Smooth muscle cell (in vitro differentiated cells): Measurements from ENCODE around the gene NDUFAF3. TPM values are rescaled to one million over a fixed set of nuclear protein-coding genes. Genes with fewer than 3 reads are reported as not detected.

Experiments used
- DNase-seq: peaks from one replicate; lab custom pipeline; 2025; ENCODE audit not compliant: unreplicated experiment; lab: John Stamatoyannopoulos, UW
- H2AFZ ChIP-seq: fragments of 200-600 bp; sonication (generic); 2 replicates; pipeline ENCODE4 v1.6.0; 2016; ENCODE audit warnings: antibody characterized with exemption, low read depth, mild to moderate bottlenecking
- H3F3A ChIP-seq: fragments of 200-600 bp; sonication (generic); 2 replicates; pipeline ENCODE4 v1.6.0; 2017; ENCODE audit warnings: antibody characterized with exemption, low read depth
- H3K27ac ChIP-seq: fragments of 200-600 bp; sonication (generic); 2 replicates; pipeline ENCODE4 v1.5.1; 2016; ENCODE audit warnings: low read depth, mild to moderate bottlenecking
- H3K27me3 ChIP-seq: fragments of 200-600 bp; sonication (generic); 2 replicates; pipeline ENCODE4 v1.6.1; 2016; ENCODE audit warnings: low read depth, mild to moderate bottlenecking
- H3K36me3 ChIP-seq: fragments of 200-600 bp; sonication (generic); 2 replicates; pipeline ENCODE4 v1.5.1; 2016; ENCODE audit warnings: low read depth
- H3K4me1 ChIP-seq: fragments of 200-600 bp; sonication (generic); 2 replicates; pipeline ENCODE4 v1.5.1; 2016; ENCODE audit warnings: low read depth
- H3K4me2 ChIP-seq: fragments of 200-600 bp; sonication (generic); 2 replicates; pipeline ENCODE4 v1.6.0; 2016; ENCODE audit warnings: mild to moderate bottlenecking
- H3K4me3 ChIP-seq: fragments of 200-600 bp; sonication (generic); 2 replicates; pipeline ENCODE4 v1.5.1; 2016; ENCODE audit warnings: mild to moderate bottlenecking
- H3K79me2 ChIP-seq: fragments of 200-600 bp; sonication (generic); 2 replicates; pipeline ENCODE4 v1.6.0; 2016; ENCODE audit warnings: low read depth, mild to moderate bottlenecking
- H3K9ac ChIP-seq: fragments of 200-600 bp; sonication (generic); 2 replicates; pipeline ENCODE4 v1.6.0; 2016; ENCODE audit warnings: low read depth
- H3K9me3 ChIP-seq: fragments of 200-600 bp; sonication (generic); replicated peaks from 2 replicates; pipeline ENCODE4 v1.5.1; 2016; ENCODE audit warnings: low read depth
- H4K20me1 ChIP-seq: fragments of 200-600 bp; sonication (generic); 2 replicates; pipeline ENCODE4 v1.6.0; 2016; ENCODE audit warnings: low read depth
- CTCF ChIP-seq: fragments of 200-600 bp; sonication (generic); IDR thresholded peaks from 2 replicates; pipeline ENCODE4 v1.5.1; 2017; ENCODE audit warnings: borderline replicate concordance, mild to moderate bottlenecking, antibody characterized with exemption; ENCODE audit not compliant: insufficient read depth, poor library complexity, severe bottlenecking
- WGBS: methylation state at CpG from one replicate; pipeline ENCODE4 v1.1.7; 2016; ENCODE audit warnings: low lambda C conversion rate; 5-methylcytosine and 5-hydroxymethylcytosine counted together
- polyA plus RNA-seq: library from polyadenylated mRNA; unstranded; fragments of >200 nt; fragmentation: Nextera tagmentation; extraction: Ambion mirVana; gene quantifications from 2 replicates; pipeline ENCODE4 v1.2.1, GENCODE V29; 2016
- total RNA-seq: library from RNA; depleted of rRNA; stranded (reverse); fragments of >200 nt; gene quantifications from 2 replicates; pipeline ENCODE4 v1.2.3, GENCODE V29; 2014

NDUFAF3 gene
- total and polyA plus RNA-seq, 2 experiments from 2014 or later = 124 to 175 TPM

- Histone ChIP-seq H3K27me3 (no peaks in the 10 kb centered on the region), H3K36me3 (no peaks in the 10 kb centered on the region)
Measured at GRCh38 chr3:49035281-49035680, 13.4 kb downstream of the NDUFAF3 start.

GRCh38 chr3:49053543-49053942 is 31.6 kb downstream of the NDUFAF3 start:
- 90% methylated on average over 1 of the region's 1 CpG for WGBS
- Histone ChIP-seq H3F3A (no peaks in the 10 kb centered on the region), H4K20me1 (peaks cover 57% of the 10 kb centered on the region), H3K4me1 (no peaks in the 10 kb centered on the region), H2AFZ (no peak overlapping the region), H3K79me2 (peaks cover 29% of the 10 kb centered on the region), H3K4me2 (no peak overlapping the region), H3K36me3 (peaks cover 11% of the 10 kb centered on the region), H3K9ac (no peak overlapping the region), H3K4me3 (no peak overlapping the region), H3K27ac (no peak overlapping the region), H3K9me3 (no peaks in the 10 kb centered on the region), H3K27me3 (no peaks in the 10 kb centered on the region)
- no peak for DNase-seq
- no peak for TF ChIP-seq CTCF

More at GRCh38 chr3:49035281-49035680, 13.4 kb downstream of the NDUFAF3 start:
- H3K9me3 ChIP-seq = no peaks in the 10 kb centered on the region
- H3K4me2 ChIP-seq = no peak overlapping the region
- H4K20me1 ChIP-seq = no peaks in the 10 kb centered on the region
- no peaks in the 10 kb centered on the region for H3K79me2 ChIP-seq
- no peak overlapping the region for H2AFZ ChIP-seq
- no peak overlapping the region for H3K4me3 ChIP-seq
- H3K9ac ChIP-seq = no peak overlapping the region
- TF ChIP-seq CTCF = no peak
- 100% methylated on average over 3 of the region's 3 CpGs for WGBS
- H3F3A ChIP-seq = peaks cover 11% of the 10 kb centered on the region
- H3K27ac ChIP-seq = no peak overlapping the region
- no peak for DNase-seq
- no peaks in the 10 kb centered on the region for H3K4me1 ChIP-seq

- peaks cover 11% of the 10 kb centered on the region for H3K36me3 ChIP-seq
- no peaks in the 10 kb centered on the region for H3K9me3 ChIP-seq
- peaks cover 59% of the 10 kb centered on the region for H4K20me1 ChIP-seq
- no peak overlapping the region for H2AFZ ChIP-seq
- no peaks in the 10 kb centered on the region for H3K27me3 ChIP-seq
- no peak overlapping the region for H3K27ac ChIP-seq
- H3K79me2 ChIP-seq = peaks cover 23% of the 10 kb centered on the region
- H3K4me3 ChIP-seq = no peak overlapping the region
- no peak for TF ChIP-seq CTCF
- no peaks in the 10 kb centered on the region for H3K4me1 ChIP-seq
- H3F3A ChIP-seq = no peaks in the 10 kb centered on the region
- no peak for DNase-seq
- no peak overlapping the region for H3K9ac ChIP-seq
- 100% methylated on average over 2 of the region's 2 CpGs for WGBS
- no peak overlapping the region for H3K4me2 ChIP-seq
Measured at GRCh38 chr3:49054344-49054862, 32.5 kb downstream of the NDUFAF3 start.

GRCh38 chr3:49057268-49057667 is 35.3 kb downstream of the NDUFAF3 start:
- H4K20me1 ChIP-seq = peaks cover 69% of the 10 kb centered on the region
- peaks cover 33% of the 10 kb centered on the region for H3K79me2 ChIP-seq
- no peak overlapping the region for H3K9ac ChIP-seq
- H3K27me3 ChIP-seq = no peaks in the 10 kb centered on the region
- no peak overlapping the region for H3K4me2 ChIP-seq
- H3K36me3 ChIP-seq = peaks cover 5% of the 10 kb centered on the region
- H3K27ac ChIP-seq = no peak overlapping the region
- H3K4me3 ChIP-seq = no peak overlapping the region
- 99% methylated on average over 10 of the region's 10 CpGs for WGBS
- no peaks in the 10 kb centered on the region for H3K9me3 ChIP-seq
- no peaks in the 10 kb centered on the region for H3F3A ChIP-seq
- DNase-seq = no peak
- H2AFZ ChIP-seq = no peak overlapping the region
- TF ChIP-seq CTCF = no peak
- no peaks in the 10 kb centered on the region for H3K4me1 ChIP-seq
